Measurements from ENCODE around the gene TGFBR3. TPM values are rescaled to one million over a fixed set of nuclear protein-coding genes. Genes with fewer than 3 reads are reported as not detected.

TGFBR3 gene
- total RNA-seq, 1 experiment from 2014 or later, result 4.2 TPM

DNA sequence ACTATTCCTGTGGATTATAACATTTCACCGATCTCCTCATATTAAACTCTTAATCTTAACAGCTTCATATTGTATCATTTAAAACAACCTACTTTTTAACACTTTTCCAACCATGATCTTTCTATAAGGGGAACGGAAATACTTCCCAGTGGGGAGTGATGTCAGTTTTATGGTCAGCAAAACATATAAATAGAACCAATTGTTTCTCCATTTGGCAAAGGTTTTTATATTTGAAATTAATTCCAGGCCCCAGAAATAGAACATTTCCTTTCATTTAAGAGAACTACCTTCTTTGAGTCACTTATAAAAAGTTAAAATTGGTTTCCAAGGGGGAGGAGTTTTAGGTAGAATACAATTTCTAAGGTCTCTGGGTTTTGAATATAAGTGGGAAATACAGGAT lies 189.6 kb downstream of the TGFBR3 start:
- TF ChIP-seq CREB1 (CRISPR knock-in tag; IDR thresholded peaks at IDR 0.05) (no peak), NFE2L1 (CRISPR knock-in tag; IDR thresholded peaks at IDR 0.05) (no peak), ZNF121 (CRISPR knock-in tag; IDR thresholded peaks at IDR 0.05) (no peak), ZNF138 (CRISPR knock-in tag; conservative IDR thresholded peaks at IDR 0.05) (no peak)
- TF ChIP-seq, protein P1, sequence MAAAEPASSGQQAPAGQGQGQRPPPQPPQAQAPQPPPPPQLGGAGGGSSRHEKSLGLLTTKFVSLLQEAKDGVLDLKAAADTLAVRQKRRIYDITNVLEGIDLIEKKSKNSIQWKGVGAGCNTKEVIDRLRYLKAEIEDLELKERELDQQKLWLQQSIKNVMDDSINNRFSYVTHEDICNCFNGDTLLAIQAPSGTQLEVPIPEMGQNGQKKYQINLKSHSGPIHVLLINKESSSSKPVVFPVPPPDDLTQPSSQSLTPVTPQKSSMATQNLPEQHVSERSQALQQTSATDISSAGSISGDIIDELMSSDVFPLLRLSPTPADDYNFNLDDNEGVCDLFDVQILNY (CRISPR knock-in tag; IDR thresholded peaks at IDR 0.05), result no peak
- TF ChIP-seq, protein P2, sequence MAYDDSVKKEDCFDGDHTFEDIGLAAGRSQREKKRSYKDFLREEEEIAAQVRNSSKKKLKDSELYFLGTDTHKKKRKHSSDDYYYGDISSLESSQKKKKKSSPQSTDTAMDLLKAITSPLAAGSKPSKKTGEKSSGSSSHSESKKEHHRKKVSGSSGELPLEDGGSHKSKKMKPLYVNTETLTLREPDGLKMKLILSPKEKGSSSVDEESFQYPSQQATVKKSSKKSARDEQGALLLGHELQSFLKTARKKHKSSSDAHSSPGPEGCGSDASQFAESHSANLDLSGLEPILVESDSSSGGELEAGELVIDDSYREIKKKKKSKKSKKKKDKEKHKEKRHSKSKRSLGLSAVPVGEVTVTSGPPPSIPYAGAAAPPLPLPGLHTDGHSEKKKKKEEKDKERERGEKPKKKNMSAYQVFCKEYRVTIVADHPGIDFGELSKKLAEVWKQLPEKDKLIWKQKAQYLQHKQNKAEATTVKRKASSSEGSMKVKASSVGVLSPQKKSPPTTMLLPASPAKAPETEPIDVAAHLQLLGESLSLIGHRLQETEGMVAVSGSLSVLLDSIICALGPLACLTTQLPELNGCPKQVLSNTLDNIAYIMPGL (CRISPR knock-in tag; IDR thresholded peaks at IDR 0.05), result no peak
- TF ChIP-seq, protein P3, sequence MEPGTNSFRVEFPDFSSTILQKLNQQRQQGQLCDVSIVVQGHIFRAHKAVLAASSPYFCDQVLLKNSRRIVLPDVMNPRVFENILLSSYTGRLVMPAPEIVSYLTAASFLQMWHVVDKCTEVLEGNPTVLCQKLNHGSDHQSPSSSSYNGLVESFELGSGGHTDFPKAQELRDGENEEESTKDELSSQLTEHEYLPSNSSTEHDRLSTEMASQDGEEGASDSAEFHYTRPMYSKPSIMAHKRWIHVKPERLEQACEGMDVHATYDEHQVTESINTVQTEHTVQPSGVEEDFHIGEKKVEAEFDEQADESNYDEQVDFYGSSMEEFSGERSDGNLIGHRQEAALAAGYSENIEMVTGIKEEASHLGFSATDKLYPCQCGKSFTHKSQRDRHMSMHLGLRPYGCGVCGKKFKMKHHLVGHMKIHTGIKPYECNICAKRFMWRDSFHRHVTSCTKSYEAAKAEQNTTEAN (CRISPR knock-in tag; IDR thresholded peaks at IDR 0.05), result no peak
- TF ChIP-seq, protein P4, sequence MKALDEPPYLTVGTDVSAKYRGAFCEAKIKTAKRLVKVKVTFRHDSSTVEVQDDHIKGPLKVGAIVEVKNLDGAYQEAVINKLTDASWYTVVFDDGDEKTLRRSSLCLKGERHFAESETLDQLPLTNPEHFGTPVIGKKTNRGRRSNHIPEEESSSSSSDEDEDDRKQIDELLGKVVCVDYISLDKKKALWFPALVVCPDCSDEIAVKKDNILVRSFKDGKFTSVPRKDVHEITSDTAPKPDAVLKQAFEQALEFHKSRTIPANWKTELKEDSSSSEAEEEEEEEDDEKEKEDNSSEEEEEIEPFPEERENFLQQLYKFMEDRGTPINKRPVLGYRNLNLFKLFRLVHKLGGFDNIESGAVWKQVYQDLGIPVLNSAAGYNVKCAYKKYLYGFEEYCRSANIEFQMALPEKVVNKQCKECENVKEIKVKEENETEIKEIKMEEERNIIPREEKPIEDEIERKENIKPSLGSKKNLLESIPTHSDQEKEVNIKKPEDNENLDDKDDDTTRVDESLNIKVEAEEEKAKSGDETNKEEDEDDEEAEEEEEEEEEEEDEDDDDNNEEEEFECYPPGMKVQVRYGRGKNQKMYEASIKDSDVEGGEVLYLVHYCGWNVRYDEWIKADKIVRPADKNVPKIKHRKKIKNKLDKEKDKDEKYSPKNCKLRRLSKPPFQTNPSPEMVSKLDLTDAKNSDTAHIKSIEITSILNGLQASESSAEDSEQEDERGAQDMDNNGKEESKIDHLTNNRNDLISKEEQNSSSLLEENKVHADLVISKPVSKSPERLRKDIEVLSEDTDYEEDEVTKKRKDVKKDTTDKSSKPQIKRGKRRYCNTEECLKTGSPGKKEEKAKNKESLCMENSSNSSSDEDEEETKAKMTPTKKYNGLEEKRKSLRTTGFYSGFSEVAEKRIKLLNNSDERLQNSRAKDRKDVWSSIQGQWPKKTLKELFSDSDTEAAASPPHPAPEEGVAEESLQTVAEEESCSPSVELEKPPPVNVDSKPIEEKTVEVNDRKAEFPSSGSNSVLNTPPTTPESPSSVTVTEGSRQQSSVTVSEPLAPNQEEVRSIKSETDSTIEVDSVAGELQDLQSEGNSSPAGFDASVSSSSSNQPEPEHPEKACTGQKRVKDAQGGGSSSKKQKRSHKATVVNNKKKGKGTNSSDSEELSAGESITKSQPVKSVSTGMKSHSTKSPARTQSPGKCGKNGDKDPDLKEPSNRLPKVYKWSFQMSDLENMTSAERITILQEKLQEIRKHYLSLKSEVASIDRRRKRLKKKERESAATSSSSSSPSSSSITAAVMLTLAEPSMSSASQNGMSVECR (CRISPR knock-in tag; IDR thresholded peaks at IDR 0.05; ENCODE audit: borderline replicate concordance), result no peak
- TF ChIP-seq, protein P5, sequence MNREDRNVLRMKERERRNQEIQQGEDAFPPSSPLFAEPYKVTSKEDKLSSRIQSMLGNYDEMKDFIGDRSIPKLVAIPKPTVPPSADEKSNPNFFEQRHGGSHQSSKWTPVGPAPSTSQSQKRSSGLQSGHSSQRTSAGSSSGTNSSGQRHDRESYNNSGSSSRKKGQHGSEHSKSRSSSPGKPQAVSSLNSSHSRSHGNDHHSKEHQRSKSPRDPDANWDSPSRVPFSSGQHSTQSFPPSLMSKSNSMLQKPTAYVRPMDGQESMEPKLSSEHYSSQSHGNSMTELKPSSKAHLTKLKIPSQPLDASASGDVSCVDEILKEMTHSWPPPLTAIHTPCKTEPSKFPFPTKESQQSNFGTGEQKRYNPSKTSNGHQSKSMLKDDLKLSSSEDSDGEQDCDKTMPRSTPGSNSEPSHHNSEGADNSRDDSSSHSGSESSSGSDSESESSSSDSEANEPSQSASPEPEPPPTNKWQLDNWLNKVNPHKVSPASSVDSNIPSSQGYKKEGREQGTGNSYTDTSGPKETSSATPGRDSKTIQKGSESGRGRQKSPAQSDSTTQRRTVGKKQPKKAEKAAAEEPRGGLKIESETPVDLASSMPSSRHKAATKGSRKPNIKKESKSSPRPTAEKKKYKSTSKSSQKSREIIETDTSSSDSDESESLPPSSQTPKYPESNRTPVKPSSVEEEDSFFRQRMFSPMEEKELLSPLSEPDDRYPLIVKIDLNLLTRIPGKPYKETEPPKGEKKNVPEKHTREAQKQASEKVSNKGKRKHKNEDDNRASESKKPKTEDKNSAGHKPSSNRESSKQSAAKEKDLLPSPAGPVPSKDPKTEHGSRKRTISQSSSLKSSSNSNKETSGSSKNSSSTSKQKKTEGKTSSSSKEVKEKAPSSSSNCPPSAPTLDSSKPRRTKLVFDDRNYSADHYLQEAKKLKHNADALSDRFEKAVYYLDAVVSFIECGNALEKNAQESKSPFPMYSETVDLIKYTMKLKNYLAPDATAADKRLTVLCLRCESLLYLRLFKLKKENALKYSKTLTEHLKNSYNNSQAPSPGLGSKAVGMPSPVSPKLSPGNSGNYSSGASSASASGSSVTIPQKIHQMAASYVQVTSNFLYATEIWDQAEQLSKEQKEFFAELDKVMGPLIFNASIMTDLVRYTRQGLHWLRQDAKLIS (CRISPR knock-in tag; IDR thresholded peaks at IDR 0.05; ENCODE audit: borderline replicate concordance), result no peak
- Mint-ChIP-seq H3K27me3 (ENCODE audit: low read depth) (no peaks in the 10 kb centered on the region), H3K4me3 (no peak overlapping the region), H3K9me3 (no peaks in the 10 kb centered on the region), H3K4me1 (peaks cover 13% of the 10 kb centered on the region), H3K36me3 (no peaks in the 10 kb centered on the region), H3K27ac (no peak overlapping the region)
- DNase-seq (ENCODE audit: low spot score) (no peak), ATAC-seq (no peak)
- ChIA-PET POLR2A (no interaction called here), CTCF (no interaction called here)

DNA sequence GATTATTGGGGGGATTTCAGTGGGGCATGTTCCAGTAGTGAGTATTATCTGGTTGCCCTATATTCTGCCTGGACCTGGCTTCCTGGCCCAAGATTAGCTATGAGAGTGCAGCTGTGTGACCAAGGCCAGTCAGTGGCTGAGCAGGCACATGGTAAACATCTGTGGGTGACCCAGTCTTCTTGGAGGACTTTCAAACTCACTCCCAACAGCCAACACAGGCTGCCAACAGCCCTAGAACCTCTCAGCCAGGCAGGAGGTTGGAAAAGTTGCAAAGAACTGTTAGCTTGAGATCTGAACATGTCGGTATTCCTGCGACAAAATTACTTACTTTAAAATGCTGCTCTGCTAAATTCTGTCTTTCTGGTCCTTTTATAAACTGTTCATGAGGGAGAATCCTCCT lies 192.4 kb downstream of the TGFBR3 start:
- no peaks in the 10 kb centered on the region for H3K36me3 Mint-ChIP-seq
- no peak for TF ChIP-seq TCF7 (CRISPR knock-in tag; IDR thresholded peaks at IDR 0.05; ENCODE audit: low read depth)
- no peak for TF ChIP-seq CREM (CRISPR knock-in tag; IDR thresholded peaks at IDR 0.05)
- TF ChIP-seq FOXP1 (CRISPR knock-in tag; IDR thresholded peaks at IDR 0.05; ENCODE audit: borderline replicate concordance), result no peak
- TF ChIP-seq, protein P6, sequence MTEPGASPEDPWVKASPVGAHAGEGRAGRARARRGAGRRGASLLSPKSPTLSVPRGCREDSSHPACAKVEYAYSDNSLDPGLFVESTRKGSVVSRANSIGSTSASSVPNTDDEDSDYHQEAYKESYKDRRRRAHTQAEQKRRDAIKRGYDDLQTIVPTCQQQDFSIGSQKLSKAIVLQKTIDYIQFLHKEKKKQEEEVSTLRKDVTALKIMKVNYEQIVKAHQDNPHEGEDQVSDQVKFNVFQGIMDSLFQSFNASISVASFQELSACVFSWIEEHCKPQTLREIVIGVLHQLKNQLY (CRISPR knock-in tag; IDR thresholded peaks at IDR 0.05), result no peak
- TF ChIP-seq OVOL2 (CRISPR knock-in tag; IDR thresholded peaks at IDR 0.05; ENCODE audit: borderline replicate concordance), result no peak
- TF ChIP-seq, protein P7, sequence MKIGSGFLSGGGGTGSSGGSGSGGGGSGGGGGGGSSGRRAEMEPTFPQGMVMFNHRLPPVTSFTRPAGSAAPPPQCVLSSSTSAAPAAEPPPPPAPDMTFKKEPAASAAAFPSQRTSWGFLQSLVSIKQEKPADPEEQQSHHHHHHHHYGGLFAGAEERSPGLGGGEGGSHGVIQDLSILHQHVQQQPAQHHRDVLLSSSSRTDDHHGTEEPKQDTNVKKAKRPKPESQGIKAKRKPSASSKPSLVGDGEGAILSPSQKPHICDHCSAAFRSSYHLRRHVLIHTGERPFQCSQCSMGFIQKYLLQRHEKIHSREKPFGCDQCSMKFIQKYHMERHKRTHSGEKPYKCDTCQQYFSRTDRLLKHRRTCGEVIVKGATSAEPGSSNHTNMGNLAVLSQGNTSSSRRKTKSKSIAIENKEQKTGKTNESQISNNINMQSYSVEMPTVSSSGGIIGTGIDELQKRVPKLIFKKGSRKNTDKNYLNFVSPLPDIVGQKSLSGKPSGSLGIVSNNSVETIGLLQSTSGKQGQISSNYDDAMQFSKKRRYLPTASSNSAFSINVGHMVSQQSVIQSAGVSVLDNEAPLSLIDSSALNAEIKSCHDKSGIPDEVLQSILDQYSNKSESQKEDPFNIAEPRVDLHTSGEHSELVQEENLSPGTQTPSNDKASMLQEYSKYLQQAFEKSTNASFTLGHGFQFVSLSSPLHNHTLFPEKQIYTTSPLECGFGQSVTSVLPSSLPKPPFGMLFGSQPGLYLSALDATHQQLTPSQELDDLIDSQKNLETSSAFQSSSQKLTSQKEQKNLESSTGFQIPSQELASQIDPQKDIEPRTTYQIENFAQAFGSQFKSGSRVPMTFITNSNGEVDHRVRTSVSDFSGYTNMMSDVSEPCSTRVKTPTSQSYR (CRISPR knock-in tag; IDR thresholded peaks at IDR 0.05), result no peak
- TF ChIP-seq, protein P8, sequence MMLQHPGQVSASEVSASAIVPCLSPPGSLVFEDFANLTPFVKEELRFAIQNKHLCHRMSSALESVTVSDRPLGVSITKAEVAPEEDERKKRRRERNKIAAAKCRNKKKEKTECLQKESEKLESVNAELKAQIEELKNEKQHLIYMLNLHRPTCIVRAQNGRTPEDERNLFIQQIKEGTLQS (CRISPR knock-in tag; conservative IDR thresholded peaks at IDR 0.05), result no peak
- H3K9me3 Mint-ChIP-seq, result no peaks in the 10 kb centered on the region
- ATAC-seq (no peak), DNase-seq (ENCODE audit: low spot score) (no peak)
- peaks cover 18% of the 10 kb centered on the region for H3K4me1 Mint-ChIP-seq
- ChIA-PET CTCF (no interaction called here), POLR2A (interaction anchor here (0.6 kb wide), 1 partner anchor 369 kb away, joined by 3 read pairs; no protein-coding TSS in a partner anchor)
- H3K27me3 Mint-ChIP-seq (ENCODE audit: low read depth), result no peaks in the 10 kb centered on the region
- no peak overlapping the region for H3K27ac Mint-ChIP-seq
- no peak overlapping the region for H3K4me3 Mint-ChIP-seq
